PC-9 (cell line): ENCODE measurements around the gene CADM1.

Source experiments
- CTCF ChIP-seq: fragments of 200-600 bp; sonication (generic); conservative IDR thresholded peaks from 2 replicates; pipeline ENCODE4 v1.6.1; 2017; ENCODE audit warnings: mixed run types, antibody characterized with exemption, mild to moderate bottlenecking, moderate library complexity
- EZH2 ChIP-seq: fragments of 200-600 bp; sonication (generic); IDR thresholded peaks from 2 replicates; pipeline ENCODE4 v1.8.0; 2017; ENCODE audit warnings: antibody characterized with exemption, low read depth

DNA sequence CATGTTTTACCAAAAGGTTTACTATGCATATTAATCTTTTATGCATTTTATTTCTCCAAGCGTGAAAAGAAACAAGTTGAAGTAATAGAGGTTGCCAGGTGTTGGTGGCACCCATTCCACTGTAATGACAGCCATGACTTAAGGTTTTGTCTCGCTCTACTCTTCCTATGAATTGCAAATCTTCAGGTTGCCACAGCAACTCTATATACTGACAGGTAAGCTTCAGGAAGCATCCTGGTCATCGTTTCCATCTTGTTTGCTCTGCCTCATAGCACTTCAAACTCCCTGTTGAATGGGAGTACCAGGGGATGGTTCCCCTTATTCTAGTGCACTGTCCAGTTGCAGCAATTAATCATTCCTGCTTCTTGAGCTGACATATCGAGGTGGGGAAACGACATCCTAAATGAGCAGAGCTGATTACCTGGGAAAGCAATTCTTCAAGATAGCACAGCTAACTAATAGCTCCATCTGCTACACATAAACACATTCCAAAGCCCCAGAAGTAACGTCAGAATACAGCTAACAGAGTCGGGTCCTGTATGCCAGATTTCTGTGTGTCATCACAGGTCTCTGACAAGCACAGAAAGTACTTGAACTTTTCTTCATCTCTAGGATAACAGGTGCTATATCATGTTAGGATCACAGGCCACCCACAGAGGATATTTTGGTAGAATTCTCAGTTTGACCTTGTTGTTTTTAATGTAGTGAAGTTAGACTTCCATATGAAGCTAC, 80.3 kb downstream of the CADM1 start:
- no peak for TF ChIP-seq CTCF
- TF ChIP-seq EZH2, result no peak
